HepG2 (cell line): ENCODE results near the gene CSNK2A1. TPM values are rescaled to one million over a fixed set of nuclear protein-coding genes. Genes with fewer than 3 reads are reported as not detected.

Experiments used
- ETV6 ChIP-seq: sonication (generic); formaldehyde crosslinking; conservative IDR thresholded peaks from 2 replicates; pipeline ENCODE4 v1.4.0; 2020; ENCODE audit warnings: missing genetic modification reagents
- HDAC2 ChIP-seq: sonication (generic); formaldehyde crosslinking; IDR thresholded peaks from 2 replicates; pipeline ENCODE4 v1.4.0; 2020; ENCODE audit warnings: missing genetic modification reagents
- MBNL3 ChIP-seq: fragments of 250-450 bp; sonication (Bioruptor Pico); conservative IDR thresholded peaks from 2 replicates; pipeline ENCODE4 v1.8.0; 2022; ENCODE audit warnings: mild to moderate bottlenecking, inconsistent platforms
- SMAD3 ChIP-seq: sonication (generic); formaldehyde crosslinking; IDR thresholded peaks from 2 replicates; pipeline ENCODE4 v1.4.0; 2020; ENCODE audit warnings: missing genetic modification reagents
- SYNCRIP ChIP-seq: fragments of 200-400 bp; formaldehyde crosslinking; IDR thresholded peaks from 2 replicates; pipeline ENCODE4 v1.6.1; 2018; ENCODE audit warnings: mild to moderate bottlenecking, low read depth, low read length; ENCODE audit not compliant: insufficient read depth
- TBX3 ChIP-seq: fragments of 450-650 bp; IDR thresholded peaks from 2 replicates; pipeline ENCODE4 v1.6.1; 2017; ENCODE audit warnings: antibody characterized with exemption, mild to moderate bottlenecking, inconsistent platforms, borderline replicate concordance
- TSC22D2 ChIP-seq: sonication (generic); formaldehyde crosslinking; IDR thresholded peaks from 2 replicates; pipeline ENCODE4 v1.5.1; 2020; ENCODE audit warnings: missing genetic modification reagents, mild to moderate bottlenecking, borderline replicate concordance
- ZFP82 ChIP-seq: sonication (generic); formaldehyde crosslinking; IDR thresholded peaks from 2 replicates; pipeline ENCODE4 v1.5.1; 2020; ENCODE audit warnings: mild to moderate bottlenecking, missing genetic modification reagents, borderline replicate concordance
- ZNF326 ChIP-seq: sonication (generic); formaldehyde crosslinking; IDR thresholded peaks from 2 replicates; pipeline ENCODE4 v1.4.0; 2020; ENCODE audit warnings: missing genetic modification reagents, borderline replicate concordance
- ZNF550 ChIP-seq: sonication (generic); formaldehyde crosslinking; IDR thresholded peaks from 2 replicates; pipeline ENCODE4 v1.4.0; 2020; ENCODE audit warnings: mild to moderate bottlenecking, missing genetic modification reagents, borderline replicate concordance
- ZNF878 ChIP-seq: sonication (generic); formaldehyde crosslinking; IDR thresholded peaks from 2 replicates; pipeline ENCODE4 v1.8.1; 2023; ENCODE audit warnings: mild to moderate bottlenecking, missing genetic modification reagents, moderate library complexity
- polyA plus RNA-seq, 8 experiments: library from polyadenylated mRNA; depleted of rRNA in 3 of 8; stranded (reverse) in 7 of 8; unstranded in 1 of 8; fragments of >200 nt; fragmentation: Illumina TruSeq in 4 of 8; extraction: Trizol in 4 of 8; gene quantifications; 2 replicates each; pipeline versions ENCODE4 v1.2.1 to v1.2.3, GENCODE V29; 2011 to 2016; ENCODE audit warnings: low read depth in 4 of 8, missing spikeins in 1 of 8, mixed read lengths in 1 of 8; ENCODE audit not compliant: insufficient read depth in 1 of 8
- total RNA-seq, 5 experiments: library from RNA; depleted of rRNA; stranded (reverse); fragments of >200 nt; fragmentation: Illumina TruSeq; extraction: Trizol; gene quantifications; 2 replicates each; pipeline ENCODE4 v1.2.3, GENCODE V29; 2016; ENCODE audit warnings: low read depth in 1 of 5
- TF ChIP-seq, protein P1 (sequence below): sonication (generic); formaldehyde crosslinking; IDR thresholded peaks from 2 replicates; pipeline ENCODE4 v1.8.1; 2023; ENCODE audit warnings: mild to moderate bottlenecking, missing genetic modification reagents
- TF ChIP-seq, protein P2 (sequence below): sonication (generic); formaldehyde crosslinking; IDR thresholded peaks from 2 replicates; pipeline ENCODE4 v1.5.0; 2020; ENCODE audit warnings: mild to moderate bottlenecking, missing genetic modification reagents
- TF ChIP-seq, protein P3 (sequence below): sonication (generic); formaldehyde crosslinking; IDR thresholded peaks from 2 replicates; pipeline ENCODE4 v1.8.1; 2023; ENCODE audit warnings: missing genetic modification reagents, mild to moderate bottlenecking, borderline replicate concordance
- TF ChIP-seq, protein P4 (sequence below): sonication (generic); formaldehyde crosslinking; conservative IDR thresholded peaks from 2 replicates; pipeline ENCODE4 v1.8.0; 2022; ENCODE audit warnings: mild to moderate bottlenecking, moderate library complexity, missing genetic modification reagents
- TF ChIP-seq, protein P5 (sequence below): sonication (generic); formaldehyde crosslinking; IDR thresholded peaks from 2 replicates; pipeline ENCODE4 v1.9.0; 2022; ENCODE audit warnings: low read depth, missing genetic modification reagents
- TF ChIP-seq, protein P6 (sequence below): sonication (generic); formaldehyde crosslinking; IDR thresholded peaks from 2 replicates; pipeline ENCODE4 v1.4.0; 2020; ENCODE audit warnings: missing genetic modification reagents
- TF ChIP-seq, protein P7 (sequence below): sonication (generic); formaldehyde crosslinking; IDR thresholded peaks from 2 replicates; pipeline ENCODE4 v1.5.0; 2020; ENCODE audit warnings: mild to moderate bottlenecking, missing genetic modification reagents

Gene CSNK2A1
- total and polyA plus RNA-seq, 2 of the 13 experiments (the other 11 are each of a cell fraction or from before 2014, with no cell fraction given), result 153 to 231 TPM

DNA sequence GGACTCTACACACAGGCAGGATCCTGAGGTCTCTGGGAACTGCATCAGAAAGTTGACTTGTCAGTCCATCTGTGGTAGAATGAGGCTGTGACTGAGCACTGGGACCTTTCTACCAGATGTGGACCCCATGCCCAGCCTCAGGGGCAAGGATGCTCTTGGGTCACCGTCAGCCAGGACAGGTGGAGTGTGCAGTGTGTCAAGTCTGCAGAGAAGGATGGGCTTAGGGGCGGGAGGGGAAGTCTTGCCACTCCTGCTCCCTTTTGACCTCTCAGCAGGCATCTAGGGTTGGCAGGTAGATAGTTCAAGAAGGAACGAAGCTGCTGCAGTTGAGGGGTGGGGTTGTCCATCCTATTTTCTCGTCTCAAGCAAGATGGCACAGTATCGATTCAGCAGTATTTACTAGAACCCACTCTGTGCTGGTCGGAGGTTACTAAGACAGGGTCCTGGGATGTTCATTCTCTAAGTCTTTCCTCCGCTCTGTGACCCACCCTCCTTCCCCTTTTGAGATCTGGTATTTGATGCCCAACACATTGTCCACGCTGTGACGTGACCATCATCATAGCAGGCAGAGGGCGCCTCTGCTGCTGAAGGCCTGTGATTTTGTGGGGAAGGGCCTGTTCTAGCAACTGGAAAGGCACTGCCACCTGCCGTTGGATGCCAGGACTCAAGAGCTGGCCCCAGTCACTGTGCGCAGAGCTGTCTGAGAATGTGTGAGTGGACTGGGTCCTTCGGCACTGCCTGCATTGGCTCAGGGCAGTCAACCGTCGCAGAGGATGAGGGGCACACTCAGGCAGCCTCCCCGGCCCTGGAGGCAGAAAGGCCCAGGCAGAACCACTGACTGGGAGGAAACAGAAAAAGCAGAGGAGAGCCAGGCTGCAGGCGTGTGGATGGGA is 112.3 kb downstream of the CSNK2A1 start (continued):
- TF ChIP-seq MBNL3 (CRISPR knock-in tag), result no peak
- TF ChIP-seq, protein P1, sequence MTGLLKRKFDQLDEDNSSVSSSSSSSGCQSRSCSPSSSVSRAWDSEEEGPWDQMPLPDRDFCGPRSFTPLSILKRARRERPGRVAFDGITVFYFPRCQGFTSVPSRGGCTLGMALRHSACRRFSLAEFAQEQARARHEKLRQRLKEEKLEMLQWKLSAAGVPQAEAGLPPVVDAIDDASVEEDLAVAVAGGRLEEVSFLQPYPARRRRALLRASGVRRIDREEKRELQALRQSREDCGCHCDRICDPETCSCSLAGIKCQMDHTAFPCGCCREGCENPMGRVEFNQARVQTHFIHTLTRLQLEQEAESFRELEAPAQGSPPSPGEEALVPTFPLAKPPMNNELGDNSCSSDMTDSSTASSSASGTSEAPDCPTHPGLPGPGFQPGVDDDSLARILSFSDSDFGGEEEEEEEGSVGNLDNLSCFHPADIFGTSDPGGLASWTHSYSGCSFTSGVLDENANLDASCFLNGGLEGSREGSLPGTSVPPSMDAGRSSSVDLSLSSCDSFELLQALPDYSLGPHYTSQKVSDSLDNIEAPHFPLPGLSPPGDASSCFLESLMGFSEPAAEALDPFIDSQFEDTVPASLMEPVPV, result no peak
- TF ChIP-seq SMAD3, result peak; percentile 96
- TF ChIP-seq, protein P2, sequence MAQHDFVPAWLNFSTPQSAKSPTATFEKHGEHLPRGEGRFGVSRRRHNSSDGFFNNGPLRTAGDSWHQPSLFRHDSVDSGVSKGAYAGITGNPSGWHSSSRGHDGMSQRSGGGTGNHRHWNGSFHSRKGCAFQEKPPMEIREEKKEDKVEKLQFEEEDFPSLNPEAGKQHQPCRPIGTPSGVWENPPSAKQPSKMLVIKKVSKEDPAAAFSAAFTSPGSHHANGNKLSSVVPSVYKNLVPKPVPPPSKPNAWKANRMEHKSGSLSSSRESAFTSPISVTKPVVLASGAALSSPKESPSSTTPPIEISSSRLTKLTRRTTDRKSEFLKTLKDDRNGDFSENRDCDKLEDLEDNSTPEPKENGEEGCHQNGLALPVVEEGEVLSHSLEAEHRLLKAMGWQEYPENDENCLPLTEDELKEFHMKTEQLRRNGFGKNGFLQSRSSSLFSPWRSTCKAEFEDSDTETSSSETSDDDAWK (CRISPR knock-in tag), result no peak
- TF ChIP-seq, protein P3, sequence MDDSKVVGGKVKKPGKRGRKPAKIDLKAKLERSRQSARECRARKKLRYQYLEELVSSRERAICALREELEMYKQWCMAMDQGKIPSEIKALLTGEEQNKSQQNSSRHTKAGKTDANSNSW, result no peak
- no peak for TF ChIP-seq ZNF878
- TF ChIP-seq, protein P4, sequence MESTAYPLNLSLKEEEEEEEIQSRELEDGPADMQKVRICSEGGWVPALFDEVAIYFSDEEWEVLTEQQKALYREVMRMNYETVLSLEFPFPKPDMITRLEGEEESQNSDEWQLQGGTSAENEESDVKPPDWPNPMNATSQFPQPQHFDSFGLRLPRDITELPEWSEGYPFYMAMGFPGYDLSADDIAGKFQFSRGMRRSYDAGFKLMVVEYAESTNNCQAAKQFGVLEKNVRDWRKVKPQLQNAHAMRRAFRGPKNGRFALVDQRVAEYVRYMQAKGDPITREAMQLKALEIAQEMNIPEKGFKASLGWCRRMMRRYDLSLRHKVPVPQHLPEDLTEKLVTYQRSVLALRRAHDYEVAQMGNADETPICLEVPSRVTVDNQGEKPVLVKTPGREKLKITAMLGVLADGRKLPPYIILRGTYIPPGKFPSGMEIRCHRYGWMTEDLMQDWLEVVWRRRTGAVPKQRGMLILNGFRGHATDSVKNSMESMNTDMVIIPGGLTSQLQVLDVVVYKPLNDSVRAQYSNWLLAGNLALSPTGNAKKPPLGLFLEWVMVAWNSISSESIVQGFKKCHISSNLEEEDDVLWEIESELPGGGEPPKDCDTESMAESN, result no peak; the same call in 1 of the 2 replicates
- TF ChIP-seq ETV6 (CRISPR knock-in tag), result 0 out of 2 replicates have a peak, but pooled peaks have one; percentile 71
- no peak for TF ChIP-seq SYNCRIP
- no peak for TF ChIP-seq ZFP82
- no peak; the same call in 1 of the 2 replicates for TF ChIP-seq ZNF326
- TF ChIP-seq TBX3, result no peak
- 0 out of 2 replicates have a peak, but pooled peaks have one; percentile 82 for TF ChIP-seq ZNF550 (CRISPR knock-in tag)
- TF ChIP-seq, protein P5, sequence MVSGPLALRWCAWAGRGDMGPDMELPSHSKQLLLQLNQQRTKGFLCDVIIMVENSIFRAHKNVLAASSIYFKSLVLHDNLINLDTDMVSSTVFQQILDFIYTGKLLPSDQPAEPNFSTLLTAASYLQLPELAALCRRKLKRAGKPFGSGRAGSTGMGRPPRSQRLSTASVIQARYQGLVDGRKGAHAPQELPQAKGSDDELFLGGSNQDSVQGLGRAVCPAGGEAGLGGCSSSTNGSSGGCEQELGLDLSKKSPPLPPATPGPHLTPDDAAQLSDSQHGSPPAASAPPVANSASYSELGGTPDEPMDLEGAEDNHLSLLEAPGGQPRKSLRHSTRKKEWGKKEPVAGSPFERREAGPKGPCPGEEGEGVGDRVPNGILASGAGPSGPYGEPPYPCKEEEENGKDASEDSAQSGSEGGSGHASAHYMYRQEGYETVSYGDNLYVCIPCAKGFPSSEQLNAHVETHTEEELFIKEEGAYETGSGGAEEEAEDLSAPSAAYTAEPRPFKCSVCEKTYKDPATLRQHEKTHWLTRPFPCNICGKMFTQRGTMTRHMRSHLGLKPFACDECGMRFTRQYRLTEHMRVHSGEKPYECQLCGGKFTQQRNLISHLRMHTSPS (CRISPR knock-in tag), result peak; percentile 85
- TF ChIP-seq, protein P6, sequence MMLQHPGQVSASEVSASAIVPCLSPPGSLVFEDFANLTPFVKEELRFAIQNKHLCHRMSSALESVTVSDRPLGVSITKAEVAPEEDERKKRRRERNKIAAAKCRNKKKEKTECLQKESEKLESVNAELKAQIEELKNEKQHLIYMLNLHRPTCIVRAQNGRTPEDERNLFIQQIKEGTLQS (CRISPR knock-in tag), result 0 out of 2 replicates have a peak, but pooled peaks have one; percentile 51
- TF ChIP-seq HDAC2 (CRISPR knock-in tag), result peak; percentile 90
- TF ChIP-seq TSC22D2 (CRISPR knock-in tag), result peak; percentile 91; the same call in 1 of the 2 replicates
- TF ChIP-seq, protein P7, sequence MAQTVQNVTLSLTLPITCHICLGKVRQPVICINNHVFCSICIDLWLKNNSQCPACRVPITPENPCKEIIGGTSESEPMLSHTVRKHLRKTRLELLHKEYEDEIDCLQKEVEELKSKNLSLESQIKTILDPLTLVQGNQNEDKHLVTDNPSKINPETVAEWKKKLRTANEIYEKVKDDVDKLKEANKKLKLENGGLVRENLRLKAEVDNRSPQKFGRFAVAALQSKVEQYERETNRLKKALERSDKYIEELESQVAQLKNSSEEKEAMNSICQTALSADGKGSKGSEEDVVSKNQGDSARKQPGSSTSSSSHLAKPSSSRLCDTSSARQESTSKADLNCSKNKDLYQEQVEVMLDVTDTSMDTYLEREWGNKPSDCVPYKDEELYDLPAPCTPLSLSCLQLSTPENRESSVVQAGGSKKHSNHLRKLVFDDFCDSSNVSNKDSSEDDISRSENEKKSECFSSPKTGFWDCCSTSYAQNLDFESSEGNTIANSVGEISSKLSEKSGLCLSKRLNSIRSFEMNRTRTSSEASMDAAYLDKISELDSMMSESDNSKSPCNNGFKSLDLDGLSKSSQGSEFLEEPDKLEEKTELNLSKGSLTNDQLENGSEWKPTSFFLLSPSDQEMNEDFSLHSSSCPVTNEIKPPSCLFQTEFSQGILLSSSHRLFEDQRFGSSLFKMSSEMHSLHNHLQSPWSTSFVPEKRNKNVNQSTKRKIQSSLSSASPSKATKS (CRISPR knock-in tag), result no peak
